IPS-15b (cell line): ENCODE results near the gene AGTPBP1.
"Not testable (repeated sequence)": the region's sequence is repeated elsewhere in the genome, so short reads cannot be mapped to it uniquely, and the experiment has no call there.

ENCODE experiments used
- H3K27me3 ChIP-seq: one replicate; pipeline ENCODE4 v1.6.1; 2013; ENCODE audit warnings: low read length; ENCODE audit not compliant: control insufficient read depth, insufficient read depth
- H3K36me3 ChIP-seq: one replicate; pipeline ENCODE4 v1.6.1; 2013; ENCODE audit warnings: low read length; ENCODE audit not compliant: control insufficient read depth, insufficient read depth
- H3K4me1 ChIP-seq: one replicate; pipeline ENCODE4 v1.6.1; 2013; ENCODE audit warnings: mild to moderate bottlenecking, low read length; ENCODE audit not compliant: control insufficient read depth, insufficient read depth
- H3K4me3 ChIP-seq: one replicate; pipeline ENCODE4 v1.5.1; 2013; ENCODE audit warnings: low read depth, low read length
- H3K9ac ChIP-seq: one replicate; pipeline ENCODE4 v1.6.1; 2013; ENCODE audit warnings: low read depth, mild to moderate bottlenecking, low read length
- H3K9me3 ChIP-seq: one replicate; pipeline ENCODE4 v1.6.1; 2013; ENCODE audit warnings: mild to moderate bottlenecking, low read length; ENCODE audit not compliant: control insufficient read depth, insufficient read depth

AGTPBP1 gene

GRCh38 chr9:85615792-85616191 lies 126.0 kb downstream of the AGTPBP1 start:
- no peaks in the 10 kb centered on the region for H3K27me3 ChIP-seq
- no peak overlapping the region for H3K4me3 ChIP-seq
- no peaks in the 10 kb centered on the region for H3K9me3 ChIP-seq
- H3K9ac ChIP-seq = no peak overlapping the region
- no peaks in the 10 kb centered on the region for H3K36me3 ChIP-seq
- H3K4me1 ChIP-seq = no peaks in the 10 kb centered on the region

GRCh38 chr9:85610074-85610860 lies 131.5 kb downstream of the AGTPBP1 start:
- no peaks in the 10 kb centered on the region for H3K4me1 ChIP-seq
- H3K4me3 ChIP-seq = no peak overlapping the region
- no peaks in the 10 kb centered on the region for H3K9me3 ChIP-seq
- no peaks in the 10 kb centered on the region for H3K27me3 ChIP-seq
- H3K36me3 ChIP-seq = no peaks in the 10 kb centered on the region
- no peak overlapping the region for H3K9ac ChIP-seq

GRCh38 chr9:85605905-85606304 lies 135.8 kb downstream of the AGTPBP1 start:
- Histone ChIP-seq H3K27me3 (no peaks in the 10 kb centered on the region), H3K4me3 (no peak overlapping the region), H3K9me3 (no peaks in the 10 kb centered on the region), H3K36me3 (no peaks in the 10 kb centered on the region), H3K4me1 (peaks cover 3% of the 10 kb centered on the region), H3K9ac (no peak overlapping the region)

- no peak overlapping the region for H3K4me3 ChIP-seq
- H3K9me3 ChIP-seq = no peaks in the 10 kb centered on the region
- H3K27me3 ChIP-seq = no peaks in the 10 kb centered on the region
- no peak overlapping the region for H3K9ac ChIP-seq
- H3K36me3 ChIP-seq = no peaks in the 10 kb centered on the region
- H3K4me1 ChIP-seq = peaks cover 7% of the 10 kb centered on the region
These were observed 137.8 kb downstream of the AGTPBP1 start for GRCh38 chr9:85603936-85604335.

- H3K9ac ChIP-seq = no peak overlapping the region
- no peak overlapping the region for H3K4me3 ChIP-seq
- H3K27me3 ChIP-seq = no peaks in the 10 kb centered on the region
- H3K4me1 ChIP-seq = peaks cover 7% of the 10 kb centered on the region
- no peaks in the 10 kb centered on the region for H3K36me3 ChIP-seq
- no peaks in the 10 kb centered on the region for H3K9me3 ChIP-seq
These were observed 139.0 kb downstream of the AGTPBP1 start for GRCh38 chr9:85602742-85603141.

GRCh38 chr9:85600675-85601263 lies 141.0 kb downstream of the AGTPBP1 start:
- H3K36me3 ChIP-seq = no peaks in the 10 kb centered on the region
- peaks cover 7% of the 10 kb centered on the region for H3K4me1 ChIP-seq
- H3K9ac ChIP-seq = peak overlapping the region; percentile 9
- H3K9me3 ChIP-seq = no peaks in the 10 kb centered on the region
- H3K27me3 ChIP-seq = no peaks in the 10 kb centered on the region
- H3K4me3 ChIP-seq = no peak overlapping the region

GRCh38 chr9:85599540-85600105 lies 142.1 kb downstream of the AGTPBP1 start:
- Histone ChIP-seq H3K9me3 (no peaks in the 10 kb centered on the region), H3K9ac (no peak overlapping the region), H3K4me1 (peaks cover 7% of the 10 kb centered on the region), H3K4me3 (no peak overlapping the region), H3K36me3 (no peaks in the 10 kb centered on the region), H3K27me3 (no peaks in the 10 kb centered on the region)

GRCh38 chr9:85594316-85594715 lies 147.4 kb downstream of the AGTPBP1 start:
- Histone ChIP-seq H3K4me3 (no peak overlapping the region), H3K4me1 (peaks cover 2% of the 10 kb centered on the region), H3K36me3 (no peaks in the 10 kb centered on the region), H3K27me3 (no peaks in the 10 kb centered on the region), H3K9ac (no peak overlapping the region), H3K9me3 (no peaks in the 10 kb centered on the region)

- Histone ChIP-seq H3K9me3 (no peaks in the 10 kb centered on the region), H3K9ac (no peak overlapping the region), H3K36me3 (no peaks in the 10 kb centered on the region), H3K4me3 (no peak overlapping the region), H3K4me1 (no peaks in the 10 kb centered on the region), H3K27me3 (no peaks in the 10 kb centered on the region)
These were observed 155.1 kb downstream of the AGTPBP1 start for GRCh38 chr9:85586684-85587083.

GRCh38 chr9:85577353-85577952 lies 164.3 kb downstream of the AGTPBP1 start:
- Histone ChIP-seq H3K4me1 (no peaks in the 10 kb centered on the region), H3K4me3 (no peak overlapping the region), H3K9ac (no peak overlapping the region), H3K9me3 (no peaks in the 10 kb centered on the region), H3K27me3 (no peaks in the 10 kb centered on the region), H3K36me3 (no peaks in the 10 kb centered on the region)

GRCh38 chr9:85575868-85576267 lies 165.9 kb downstream of the AGTPBP1 start:
- no peaks in the 10 kb centered on the region for H3K9me3 ChIP-seq
- no peaks in the 10 kb centered on the region for H3K27me3 ChIP-seq
- no peaks in the 10 kb centered on the region for H3K36me3 ChIP-seq
- no peak overlapping the region for H3K9ac ChIP-seq
- no peaks in the 10 kb centered on the region for H3K4me1 ChIP-seq
- no peak overlapping the region for H3K4me3 ChIP-seq

- not testable (repeated sequence) for H3K9me3 ChIP-seq, H3K27me3 ChIP-seq, H3K4me1 ChIP-seq, H3K4me3 ChIP-seq, H3K36me3 ChIP-seq, H3K9ac ChIP-seq
These were observed 168.2 kb downstream of the AGTPBP1 start for GRCh38 chr9:85573546-85573945.
